ENCODE results near the gene SHISA6. TPM values are rescaled to one million over a fixed set of nuclear protein-coding genes. Genes with fewer than 3 reads are reported as not detected.

SHISA6 gene
- total RNA-seq, 2 donors from 2014 or later, result 0.07 TPM; not detected in 1

GRCh38 chr17:11324846-11325420 is 83.9 kb downstream of the SHISA6 start:
- no peaks in the 10 kb centered on the region for H3K4me1 ChIP-seq
- DNase-seq (ENCODE audit: low spot score), result no peak
- TF ChIP-seq CTCF (IDR thresholded peaks at IDR 0.05), result no peak
- H3K9me3 ChIP-seq, result no peaks in the 10 kb centered on the region
- H3K27ac ChIP-seq, result no peak overlapping the region
- no peak overlapping the region for H3K4me3 ChIP-seq
- H3K27me3 ChIP-seq, result no peaks in the 10 kb centered on the region
- no peaks in the 10 kb centered on the region for H3K36me3 ChIP-seq

- Histone ChIP-seq H3K27me3 (no peaks in the 10 kb centered on the region), H3K4me3 (no peak overlapping the region), H3K27ac (no peak overlapping the region), H3K9me3 (no peaks in the 10 kb centered on the region), H3K4me1 (no peaks in the 10 kb centered on the region), H3K36me3 (no peaks in the 10 kb centered on the region)
- TF ChIP-seq CTCF (IDR thresholded peaks at IDR 0.05), result no peak
- no peak for DNase-seq (ENCODE audit: low spot score)
These were observed 85.5 kb downstream of the SHISA6 start for GRCh38 chr17:11326492-11326891.

GRCh38 chr17:11328770-11329169 is 87.8 kb downstream of the SHISA6 start:
- no peak overlapping the region for H3K27ac ChIP-seq
- no peak for TF ChIP-seq CTCF (IDR thresholded peaks at IDR 0.05)
- H3K9me3 ChIP-seq, result no peaks in the 10 kb centered on the region
- H3K27me3 ChIP-seq, result no peaks in the 10 kb centered on the region
- no peaks in the 10 kb centered on the region for H3K36me3 ChIP-seq
- no peak overlapping the region for H3K4me3 ChIP-seq
- DNase-seq (ENCODE audit: low spot score), result no peak
- H3K4me1 ChIP-seq, result no peaks in the 10 kb centered on the region

GRCh38 chr17:11330006-11330405 is 89.0 kb downstream of the SHISA6 start:
- Histone ChIP-seq H3K36me3 (no peaks in the 10 kb centered on the region), H3K9me3 (no peaks in the 10 kb centered on the region), H3K4me3 (no peak overlapping the region), H3K27ac (no peak overlapping the region), H3K27me3 (no peaks in the 10 kb centered on the region), H3K4me1 (no peaks in the 10 kb centered on the region)
- TF ChIP-seq CTCF (IDR thresholded peaks at IDR 0.05), result no peak
- no peak for DNase-seq (ENCODE audit: low spot score)

- no peak for TF ChIP-seq CTCF (IDR thresholded peaks at IDR 0.05)
- no peak overlapping the region for H3K27ac ChIP-seq
- no peaks in the 10 kb centered on the region for H3K9me3 ChIP-seq
- no peak overlapping the region for H3K4me3 ChIP-seq
- H3K4me1 ChIP-seq, result no peaks in the 10 kb centered on the region
- no peak for DNase-seq (ENCODE audit: low spot score)
- no peaks in the 10 kb centered on the region for H3K36me3 ChIP-seq
- H3K27me3 ChIP-seq, result no peaks in the 10 kb centered on the region
These were observed 89.8 kb downstream of the SHISA6 start for GRCh38 chr17:11330826-11331225.
